Calu3 (cell line): ENCODE measurements around the gene NAA80. TPM values are rescaled to one million over a fixed set of nuclear protein-coding genes. Genes with fewer than 3 reads are reported as not detected.

Source experiments
- BruUV-seq: library from RNA; stranded (reverse); fragments of 400-500 nt; replicated peaks from 2 replicates; lab custom pipeline; 2021; lab: Mats Ljungman, UMichigan
- CTCF ChIA-PET: fragments of 300-600 bp; sonication (Branson Sonifier 250); formaldehyde crosslinking; loops from one replicate; lab custom pipeline; 2022; ENCODE audit warnings: antibody characterized with exemption; lab: Charles Lee
- DNase-seq: peaks from one replicate; pipeline ENCODE4 v3.0.0; 2022
- H3K27ac Mint-ChIP-seq: one replicate; pipeline ENCODE4 v1.8.0; 2022; ENCODE audit warnings: mixed read lengths; ENCODE audit not compliant: unreplicated experiment
- H3K27me3 Mint-ChIP-seq: one replicate; pipeline ENCODE4 v1.8.0; 2022; ENCODE audit warnings: mixed read lengths; ENCODE audit not compliant: unreplicated experiment
- H3K36me3 Mint-ChIP-seq: one replicate; pipeline ENCODE4 v1.8.0; 2022; ENCODE audit warnings: mild to moderate bottlenecking, moderate library complexity, mixed read lengths; ENCODE audit not compliant: insufficient read depth, unreplicated experiment
- H3K4me1 Mint-ChIP-seq: one replicate; pipeline ENCODE4 v1.8.0; 2022; ENCODE audit warnings: mild to moderate bottlenecking, low read depth, mixed read lengths; ENCODE audit not compliant: unreplicated experiment
- H3K4me3 Mint-ChIP-seq: one replicate; pipeline ENCODE4 v1.8.0; 2022; ENCODE audit warnings: mild to moderate bottlenecking, low read depth, moderate library complexity, mixed read lengths; ENCODE audit not compliant: unreplicated experiment
- H3K9me3 Mint-ChIP-seq: one replicate; pipeline ENCODE4 v1.8.0; 2022; ENCODE audit warnings: low read depth, mixed read lengths; ENCODE audit not compliant: unreplicated experiment
- CTCF ChIP-seq: fragments of 200-600 bp; IDR thresholded peaks from one replicate; pipeline ENCODE4 v1.8.0; 2022; ENCODE audit warnings: antibody characterized with exemption; ENCODE audit not compliant: unreplicated experiment
- intact Hi-C: fragments of 100-400 bp; cut with micrococcal nuclease; formaldehyde crosslinking; loops from one replicate; pipeline ENCODE4 v1.10.0; 2022; ENCODE audit not compliant: unreplicated experiment
- total RNA-seq: library from RNA; stranded (reverse); gene quantifications from 2 replicates; pipeline ENCODE4 v1.2.3, GENCODE V29; 2022

Gene NAA80
- total RNA-seq, 1 experiment from 2014 or later, result 15.0 TPM

DNA sequence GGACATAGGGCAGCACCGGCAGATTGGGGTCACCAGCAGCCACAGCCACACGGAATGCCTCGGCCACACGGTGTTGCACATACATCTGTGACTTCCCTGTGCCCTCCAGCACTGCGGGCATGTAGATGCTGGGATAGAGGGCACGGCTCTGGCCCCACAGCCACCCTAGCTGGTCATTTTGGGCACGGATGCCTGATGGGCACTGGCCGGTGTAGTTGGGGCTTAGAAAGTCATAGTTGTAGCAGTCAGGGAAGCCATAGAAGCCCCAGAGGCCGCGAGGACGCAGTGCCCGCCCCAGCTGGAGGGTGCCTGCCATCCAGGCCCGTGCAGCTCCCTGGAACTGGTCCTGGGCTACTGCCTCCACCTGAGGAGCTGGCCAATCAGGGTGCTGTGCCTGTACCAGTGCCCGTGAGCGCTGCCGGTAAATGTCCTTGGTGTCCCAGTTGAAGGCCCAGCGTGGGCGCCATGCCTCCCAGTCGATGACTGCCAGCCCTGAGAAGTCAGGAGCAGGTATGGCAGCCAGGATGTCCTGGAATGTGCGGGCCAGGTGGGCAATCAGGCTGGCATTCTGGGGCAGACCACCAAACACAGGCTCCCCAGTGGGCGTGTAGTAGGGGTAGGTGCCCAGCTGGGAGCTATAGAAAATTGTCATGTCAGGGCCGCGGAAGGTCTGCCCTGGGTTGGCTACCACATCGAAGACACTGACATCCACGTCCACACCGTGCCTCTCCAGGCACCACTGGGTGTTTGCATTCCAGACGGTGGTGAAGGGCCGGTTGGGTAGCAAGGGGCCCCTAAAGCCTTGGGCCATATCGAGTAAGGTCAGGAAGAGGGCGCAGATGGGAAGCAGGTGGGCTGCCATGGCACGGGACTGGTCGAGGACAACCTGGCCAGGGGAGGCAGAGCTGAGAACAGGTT, 3.1 kb upstream of the NAA80 start:
- CTCF ChIA-PET, result interaction anchor here (0.8 to 1.2 kb wide), 2 partner anchors 15 to 22 kb away, joined by 3 to 7 read pairs; no protein-coding TSS in a partner anchor
- peaks cover 24% of the 10 kb centered on the region for H3K4me1 Mint-ChIP-seq
- H3K4me3 Mint-ChIP-seq, result no peak overlapping the region
- H3K27ac Mint-ChIP-seq, result no peak overlapping the region
- intact Hi-C loops, result no loop called here
- TF ChIP-seq CTCF, result no peak
- no peak for DNase-seq
- BruUV-seq, result no TSS peak
- H3K9me3 Mint-ChIP-seq, result no peaks in the 10 kb centered on the region
- H3K27me3 Mint-ChIP-seq, result no peaks in the 10 kb centered on the region
- peaks cover 28% of the 10 kb centered on the region for H3K36me3 Mint-ChIP-seq

GRCh38 chr3:50300681-50301254, 1.6 kb upstream of the NAA80 start:
- CTCF ChIA-PET, result no interaction called here
- DNase-seq, result no peak
- Mint-ChIP-seq H3K4me3 (peak overlapping the region; percentile 96), H3K9me3 (no peaks in the 10 kb centered on the region), H3K36me3 (peaks cover 28% of the 10 kb centered on the region), H3K4me1 (peaks cover 24% of the 10 kb centered on the region), H3K27me3 (no peaks in the 10 kb centered on the region), H3K27ac (peak overlapping the region; percentile 85)
- TF ChIP-seq CTCF, result no peak
- intact Hi-C loops, result no loop called here
- no TSS peak for BruUV-seq

DNA sequence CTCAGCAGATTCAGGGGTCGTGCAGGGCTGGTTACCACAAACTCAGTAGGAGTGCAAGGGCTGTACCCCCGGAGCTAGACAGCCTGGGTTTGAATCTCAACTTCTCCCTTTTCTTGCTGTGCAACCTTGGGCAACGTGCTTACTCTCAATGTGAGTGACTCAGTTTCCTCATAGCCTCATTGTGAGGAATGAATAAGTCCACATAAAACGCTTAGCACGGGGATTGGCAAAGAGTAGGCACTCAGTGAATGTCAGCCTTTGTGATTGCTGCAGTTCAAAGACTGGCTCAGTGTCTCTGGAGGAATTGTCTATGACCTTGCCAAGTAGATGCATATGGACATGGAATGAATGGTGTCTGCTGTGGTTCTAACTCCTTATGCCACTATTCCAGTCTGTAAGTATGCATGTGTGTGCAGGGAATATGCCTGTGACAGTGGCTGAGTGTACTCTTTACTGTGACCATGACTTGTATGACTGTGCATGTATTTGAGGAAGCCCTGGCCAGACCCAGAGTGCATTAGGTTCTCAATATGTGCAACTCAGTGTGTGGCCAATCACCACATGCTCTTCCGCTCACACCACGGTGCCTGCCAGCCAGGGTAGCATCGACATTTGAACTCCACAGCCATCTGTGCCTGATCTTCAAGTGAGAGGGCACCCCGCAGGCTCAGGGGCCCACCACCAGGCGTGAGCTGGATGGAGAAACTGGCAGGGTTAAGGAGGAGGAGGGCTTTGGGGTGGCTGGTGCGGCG, 900 bp upstream of the NAA80 start:
- TSS peak; percentile 96 for BruUV-seq
- Mint-ChIP-seq H3K27me3 (no peaks in the 10 kb centered on the region), H3K4me3 (peak overlapping the region; percentile 96), H3K27ac (peak overlapping the region; percentile 85), H3K4me1 (peaks cover 24% of the 10 kb centered on the region), H3K9me3 (no peaks in the 10 kb centered on the region), H3K36me3 (peaks cover 28% of the 10 kb centered on the region)
- TF ChIP-seq CTCF, result no peak
- no peak for DNase-seq
- intact Hi-C loops, result no loop called here
- CTCF ChIA-PET, result interaction anchor here (0.8 to 1.6 kb wide), 6 partner anchors 17 to 74 kb away, joined by 3 to 6 read pairs (median 4); no protein-coding TSS in a partner anchor

- H3K36me3 Mint-ChIP-seq, result peaks cover 28% of the 10 kb centered on the region
- peak overlapping the region; percentile 96 for H3K4me3 Mint-ChIP-seq
- no peak for TF ChIP-seq CTCF
- BruUV-seq, result no TSS peak
- peaks cover 24% of the 10 kb centered on the region for H3K4me1 Mint-ChIP-seq
- H3K27me3 Mint-ChIP-seq, result no peaks in the 10 kb centered on the region
- CTCF ChIA-PET, result interaction anchor here (0.8 to 1.6 kb wide), 6 partner anchors 17 to 73 kb away, joined by 3 to 6 read pairs (median 4); no protein-coding TSS in a partner anchor
- no peak for DNase-seq
- intact Hi-C loops, result no loop called here
- peak overlapping the region; percentile 85 for H3K27ac Mint-ChIP-seq
- H3K9me3 Mint-ChIP-seq, result no peaks in the 10 kb centered on the region
Measured at GRCh38 chr3:50299638-50299928, 378 bp upstream of the NAA80 start.
